ENCODE data around the gene SEMA5A.

SEMA5A gene

DNA sequence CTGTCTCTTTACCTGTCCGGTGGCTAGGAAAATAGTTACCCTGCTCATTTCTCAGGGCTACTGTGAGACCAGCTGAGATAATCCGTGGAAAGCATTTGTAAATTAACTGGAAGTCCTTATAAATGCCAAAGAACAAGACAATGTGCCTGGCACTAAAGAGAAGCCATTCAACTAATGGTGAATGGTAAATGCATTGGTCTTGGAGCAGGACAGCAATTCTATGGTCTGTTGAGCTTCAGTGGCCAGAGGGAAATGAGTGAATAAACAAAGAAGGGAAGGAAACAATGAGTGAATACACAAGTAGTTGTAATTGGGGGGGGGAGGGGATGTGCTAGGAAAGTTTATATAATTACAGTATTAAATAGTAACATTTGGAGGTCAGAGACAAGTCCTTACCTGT is 353.6 kb downstream of the SEMA5A start:
- Mint-ChIP-seq H3K27me3 (ENCODE audit: low read depth, poor library complexity) (peaks cover 3% of the 10 kb centered on the region), H3K36me3 (ENCODE audit: low read depth) (peaks cover 49% of the 10 kb centered on the region), H3K4me3 (no peak overlapping the region), H3K9me3 (no peaks in the 10 kb centered on the region), H3K4me1 (no peaks in the 10 kb centered on the region), H3K27ac (no peak overlapping the region)
- TF ChIP-seq, protein P1, sequence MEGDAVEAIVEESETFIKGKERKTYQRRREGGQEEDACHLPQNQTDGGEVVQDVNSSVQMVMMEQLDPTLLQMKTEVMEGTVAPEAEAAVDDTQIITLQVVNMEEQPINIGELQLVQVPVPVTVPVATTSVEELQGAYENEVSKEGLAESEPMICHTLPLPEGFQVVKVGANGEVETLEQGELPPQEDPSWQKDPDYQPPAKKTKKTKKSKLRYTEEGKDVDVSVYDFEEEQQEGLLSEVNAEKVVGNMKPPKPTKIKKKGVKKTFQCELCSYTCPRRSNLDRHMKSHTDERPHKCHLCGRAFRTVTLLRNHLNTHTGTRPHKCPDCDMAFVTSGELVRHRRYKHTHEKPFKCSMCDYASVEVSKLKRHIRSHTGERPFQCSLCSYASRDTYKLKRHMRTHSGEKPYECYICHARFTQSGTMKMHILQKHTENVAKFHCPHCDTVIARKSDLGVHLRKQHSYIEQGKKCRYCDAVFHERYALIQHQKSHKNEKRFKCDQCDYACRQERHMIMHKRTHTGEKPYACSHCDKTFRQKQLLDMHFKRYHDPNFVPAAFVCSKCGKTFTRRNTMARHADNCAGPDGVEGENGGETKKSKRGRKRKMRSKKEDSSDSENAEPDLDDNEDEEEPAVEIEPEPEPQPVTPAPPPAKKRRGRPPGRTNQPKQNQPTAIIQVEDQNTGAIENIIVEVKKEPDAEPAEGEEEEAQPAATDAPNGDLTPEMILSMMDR (IDR thresholded peaks at IDR 0.05) = no peak
- DNase-seq = no peak

DNA sequence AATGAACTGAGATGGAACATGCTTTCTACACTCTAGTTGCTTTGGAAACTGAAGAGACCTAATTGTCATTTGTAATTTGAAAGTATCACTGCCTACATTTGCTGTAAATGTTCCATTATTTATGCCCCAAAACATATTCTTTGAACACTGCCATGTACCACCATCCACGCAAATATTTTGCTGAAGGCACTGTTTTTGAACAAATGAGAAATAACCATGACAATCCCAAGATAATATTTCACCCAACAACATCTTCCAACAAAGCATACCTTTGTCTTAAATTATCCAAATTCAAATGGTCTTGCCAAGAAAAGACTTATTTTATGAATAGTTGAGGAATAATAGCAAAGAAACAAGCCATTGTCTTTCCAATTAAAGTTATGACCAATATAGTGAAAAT is 356.2 kb downstream of the SEMA5A start:
- H3K4me3 Mint-ChIP-seq = no peak overlapping the region
- H3K27ac Mint-ChIP-seq = no peak overlapping the region
- H3K36me3 Mint-ChIP-seq (ENCODE audit: low read depth) = peaks cover 47% of the 10 kb centered on the region
- H3K4me1 Mint-ChIP-seq = no peaks in the 10 kb centered on the region
- TF ChIP-seq, protein P1 (IDR thresholded peaks at IDR 0.05) = no peak
- no peak for DNase-seq
- H3K27me3 Mint-ChIP-seq (ENCODE audit: low read depth, poor library complexity) = peaks cover 3% of the 10 kb centered on the region
- H3K9me3 Mint-ChIP-seq = no peaks in the 10 kb centered on the region

DNA sequence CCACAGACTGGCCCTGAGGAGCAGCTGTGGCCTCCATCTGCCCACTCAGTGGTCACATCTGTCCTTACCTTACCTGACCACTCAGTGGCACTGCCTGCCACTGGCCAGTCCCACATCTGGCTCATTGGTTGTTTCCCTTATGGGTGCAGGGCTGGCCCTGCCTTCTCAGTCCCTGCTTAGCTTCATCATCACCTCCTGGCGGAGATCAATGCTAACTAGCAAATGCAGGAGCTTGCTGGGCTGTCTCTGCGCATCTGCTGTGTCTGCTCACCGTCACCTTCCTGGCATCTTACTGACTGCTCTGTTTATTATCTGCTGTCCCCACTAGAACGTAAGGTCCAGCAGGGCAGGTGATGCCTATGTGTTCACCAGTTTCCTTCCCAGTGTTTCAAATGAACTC is 356.9 kb downstream of the SEMA5A start:
- Mint-ChIP-seq H3K4me3 (no peak overlapping the region), H3K27me3 (ENCODE audit: low read depth, poor library complexity) (peaks cover 3% of the 10 kb centered on the region), H3K4me1 (no peaks in the 10 kb centered on the region), H3K27ac (no peak overlapping the region), H3K9me3 (no peaks in the 10 kb centered on the region), H3K36me3 (ENCODE audit: low read depth) (peaks cover 50% of the 10 kb centered on the region)
- TF ChIP-seq, protein P1 (IDR thresholded peaks at IDR 0.05) = no peak
- DNase-seq = no peak

DNA sequence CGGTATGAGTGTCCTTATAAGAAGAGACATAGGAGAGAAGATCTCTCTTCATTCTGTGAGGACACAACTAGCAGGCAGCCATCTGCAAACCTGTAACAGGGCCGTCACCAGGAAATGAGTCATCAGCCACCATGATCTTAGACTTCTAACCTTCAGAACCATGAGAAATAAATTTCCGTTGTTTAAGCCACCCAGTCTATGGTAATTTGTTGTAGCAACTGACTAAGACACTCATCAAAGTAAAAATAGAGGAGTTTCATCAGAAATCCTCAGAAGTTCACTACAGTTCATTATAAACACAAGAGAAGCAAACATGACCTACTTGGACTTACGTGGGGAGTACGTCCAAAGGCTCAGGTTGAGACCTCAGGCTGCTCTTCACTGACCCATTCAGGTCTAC is 357.7 kb downstream of the SEMA5A start:
- Mint-ChIP-seq H3K27ac (no peak overlapping the region), H3K9me3 (no peaks in the 10 kb centered on the region), H3K4me3 (no peak overlapping the region), H3K27me3 (ENCODE audit: low read depth, poor library complexity) (peaks cover 7% of the 10 kb centered on the region), H3K4me1 (peaks cover 5% of the 10 kb centered on the region), H3K36me3 (ENCODE audit: low read depth) (peaks cover 51% of the 10 kb centered on the region)
- TF ChIP-seq, protein P1 (IDR thresholded peaks at IDR 0.05) = no peak
- DNase-seq = no peak

GRCh38 chr5:9187614-9188013 is 358.3 kb downstream of the SEMA5A start:
- TF ChIP-seq, protein P1 (IDR thresholded peaks at IDR 0.05) = no peak
- Mint-ChIP-seq H3K4me1 (peaks cover 5% of the 10 kb centered on the region), H3K4me3 (no peak overlapping the region), H3K27me3 (ENCODE audit: low read depth, poor library complexity) (peaks cover 7% of the 10 kb centered on the region), H3K27ac (no peak overlapping the region), H3K36me3 (ENCODE audit: low read depth) (peaks cover 51% of the 10 kb centered on the region), H3K9me3 (no peaks in the 10 kb centered on the region)
- no peak for DNase-seq

- no peak for DNase-seq
- Mint-ChIP-seq H3K4me1 (peaks cover 5% of the 10 kb centered on the region), H3K36me3 (ENCODE audit: low read depth) (peaks cover 42% of the 10 kb centered on the region), H3K27ac (no peak overlapping the region), H3K4me3 (no peak overlapping the region), H3K9me3 (no peaks in the 10 kb centered on the region), H3K27me3 (ENCODE audit: low read depth, poor library complexity) (peaks cover 7% of the 10 kb centered on the region)
- TF ChIP-seq, protein P1 (IDR thresholded peaks at IDR 0.05) = no peak
Observed at GRCh38 chr5:9186069-9186468, 359.8 kb downstream of the SEMA5A start.

Measured in nephron progenitor cell (in vitro differentiated cells).